CD4-positive, alpha-beta T cell treated with Interleukin-17A for 4 hours (primary cell): ENCODE results near the gene NTNG2.

Source experiments
- DNase-seq: peaks from one replicate; pipeline ENCODE4 v3.0.0-alpha.2; 2020; ENCODE audit warnings: mixed read lengths

Gene NTNG2

GRCh38 chr9:132238026-132238972 lies 76.4 kb downstream of the NTNG2 start:
- no peak for DNase-seq

GRCh38 chr9:132238992-132239391 lies 77.1 kb downstream of the NTNG2 start:
- DNase-seq = no peak

GRCh38 chr9:132239518-132239917 lies 77.7 kb downstream of the NTNG2 start:
- no peak for DNase-seq

GRCh38 chr9:132239999-132240840 lies 78.4 kb downstream of the NTNG2 start:
- DNase-seq = no peak

- DNase-seq = peak; percentile 100
These were observed 79.1 kb downstream of the NTNG2 start for GRCh38 chr9:132240841-132241482.

GRCh38 chr9:132241483-132241839 lies 79.6 kb downstream of the NTNG2 start:
- DNase-seq = no peak

- peak; percentile 69 for DNase-seq
These were observed 80.2 kb downstream of the NTNG2 start for GRCh38 chr9:132241840-132242620.

- DNase-seq = peak; percentile 20
These were observed 80.8 kb downstream of the NTNG2 start for GRCh38 chr9:132242621-132243155.

- no peak for DNase-seq
These were observed 81.6 kb downstream of the NTNG2 start for GRCh38 chr9:132243156-132244074.

- DNase-seq = no peak
These were observed 83.0 kb downstream of the NTNG2 start for GRCh38 chr9:132244582-132245455.

GRCh38 chr9:132245465-132245864 lies 83.6 kb downstream of the NTNG2 start:
- no peak for DNase-seq

GRCh38 chr9:132247942-132248341 lies 86.1 kb downstream of the NTNG2 start:
- no peak for DNase-seq

- no peak for DNase-seq
These were observed 87.3 kb downstream of the NTNG2 start for GRCh38 chr9:132249123-132249522.

GRCh38 chr9:132249690-132250089 lies 87.8 kb downstream of the NTNG2 start:
- no peak for DNase-seq

- DNase-seq = no peak
These were observed 88.7 kb downstream of the NTNG2 start for GRCh38 chr9:132250324-132251262.

GRCh38 chr9:132260846-132261245 lies 99.0 kb downstream of the NTNG2 start:
- no peak for DNase-seq

- no peak for DNase-seq
These were observed 104.2 kb downstream of the NTNG2 start for GRCh38 chr9:132266017-132266416.

- DNase-seq = no peak
These were observed 105.8 kb downstream of the NTNG2 start for GRCh38 chr9:132267660-132268059.
